Measurements from ENCODE around the gene SERBP1. TPM values are rescaled to one million over a fixed set of nuclear protein-coding genes. Genes with fewer than 3 reads are reported as not detected.

The SERBP1 gene
- total RNA-seq, 1 experiment from 2014 or later: 315 TPM

GRCh38 chr1:67460676-67461500 is 30.7 kb upstream of the SERBP1 start:
- DNase-seq (ENCODE audit: unreplicated experiment): no peak
- Mint-ChIP-seq H3K9me3 (ENCODE audit: unreplicated experiment) (no peaks in the 10 kb centered on the region), H3K4me3 (ENCODE audit: unreplicated experiment) (no peak overlapping the region), H3K27ac (ENCODE audit: low read depth, unreplicated experiment) (no peak overlapping the region), H3K4me1 (ENCODE audit: insufficient read depth, unreplicated experiment) (no peaks in the 10 kb centered on the region), H3K27me3 (ENCODE audit: insufficient read depth, unreplicated experiment) (no peaks in the 10 kb centered on the region), H3K36me3 (ENCODE audit: insufficient read depth, unreplicated experiment) (no peaks in the 10 kb centered on the region)
- TF ChIP-seq CTCF (IDR thresholded peaks at IDR 0.05; ENCODE audit: unreplicated experiment): no peak
- intact Hi-C loops (cut with micrococcal nuclease): no loop called here
- no TSS peak for BruUV-seq (replicated peaks)
- POLR2A ChIA-PET: interaction anchor here (0.5 kb wide), 1 partner anchor 61 kb away, joined by 3 read pairs; no protein-coding TSS in a partner anchor
- CTCF ChIA-PET: interaction anchor here (1.0 to 2.1 kb wide), 3 partner anchors 13 to 40 kb away, joined by 3 to 11 read pairs (median 7); no protein-coding TSS in a partner anchor

- no peaks in the 10 kb centered on the region for H3K27me3 Mint-ChIP-seq (ENCODE audit: insufficient read depth, unreplicated experiment)
- H3K9me3 Mint-ChIP-seq (ENCODE audit: unreplicated experiment): no peaks in the 10 kb centered on the region
- BruUV-seq (replicated peaks): no TSS peak
- ChIA-PET POLR2A (no interaction called here), CTCF (no interaction called here)
- no peaks in the 10 kb centered on the region for H3K4me1 Mint-ChIP-seq (ENCODE audit: insufficient read depth, unreplicated experiment)
- no peak overlapping the region for H3K27ac Mint-ChIP-seq (ENCODE audit: low read depth, unreplicated experiment)
- DNase-seq (ENCODE audit: unreplicated experiment): no peak
- no peak for TF ChIP-seq CTCF (IDR thresholded peaks at IDR 0.05; ENCODE audit: unreplicated experiment)
- intact Hi-C loops (cut with micrococcal nuclease): no loop called here
- H3K4me3 Mint-ChIP-seq (ENCODE audit: unreplicated experiment): no peak overlapping the region
- H3K36me3 Mint-ChIP-seq (ENCODE audit: insufficient read depth, unreplicated experiment): no peaks in the 10 kb centered on the region
Observed at GRCh38 chr1:67459068-67459467, 28.9 kb upstream of the SERBP1 start.

- H3K36me3 Mint-ChIP-seq (ENCODE audit: insufficient read depth, unreplicated experiment): no peaks in the 10 kb centered on the region
- CTCF ChIA-PET: no interaction called here
- no peaks in the 10 kb centered on the region for H3K4me1 Mint-ChIP-seq (ENCODE audit: insufficient read depth, unreplicated experiment)
- H3K27me3 Mint-ChIP-seq (ENCODE audit: insufficient read depth, unreplicated experiment): no peaks in the 10 kb centered on the region
- POLR2A ChIA-PET: no interaction called here
- no peak for TF ChIP-seq CTCF (IDR thresholded peaks at IDR 0.05; ENCODE audit: unreplicated experiment)
- H3K9me3 Mint-ChIP-seq (ENCODE audit: unreplicated experiment): no peaks in the 10 kb centered on the region
- no TSS peak for BruUV-seq (replicated peaks)
- intact Hi-C loops (cut with micrococcal nuclease): no loop called here
- H3K4me3 Mint-ChIP-seq (ENCODE audit: unreplicated experiment): no peak overlapping the region
- DNase-seq (ENCODE audit: unreplicated experiment): no peak
- H3K27ac Mint-ChIP-seq (ENCODE audit: low read depth, unreplicated experiment): no peak overlapping the region
Observed at GRCh38 chr1:67458663-67459062, 28.5 kb upstream of the SERBP1 start.

GRCh38 chr1:67457247-67457646 is 27.0 kb upstream of the SERBP1 start:
- no peak for TF ChIP-seq CTCF (IDR thresholded peaks at IDR 0.05; ENCODE audit: unreplicated experiment)
- intact Hi-C loops (cut with micrococcal nuclease): no loop called here
- ChIA-PET POLR2A (interaction anchor here (0.5 kb wide), 1 partner anchor 513 kb away, joined by 3 read pairs; no protein-coding TSS in a partner anchor), CTCF (interaction anchor here (2.0 kb wide), 1 partner anchor 43 kb away, joined by 7 read pairs; no protein-coding TSS in a partner anchor)
- BruUV-seq (replicated peaks): no TSS peak
- peak; percentile 7 for DNase-seq (ENCODE audit: unreplicated experiment)
- no peaks in the 10 kb centered on the region for H3K36me3 Mint-ChIP-seq (ENCODE audit: insufficient read depth, unreplicated experiment)
- H3K9me3 Mint-ChIP-seq (ENCODE audit: unreplicated experiment): no peaks in the 10 kb centered on the region
- H3K4me3 Mint-ChIP-seq (ENCODE audit: unreplicated experiment): no peak overlapping the region
- no peak overlapping the region for H3K27ac Mint-ChIP-seq (ENCODE audit: low read depth, unreplicated experiment)
- H3K4me1 Mint-ChIP-seq (ENCODE audit: insufficient read depth, unreplicated experiment): no peaks in the 10 kb centered on the region
- no peaks in the 10 kb centered on the region for H3K27me3 Mint-ChIP-seq (ENCODE audit: insufficient read depth, unreplicated experiment)

Data from MCF 10A (cell line).